OCI-LY1 (cell line): ENCODE data around the gene CTDSPL.

Experiments
- H2AFZ ChIP-seq: fragments of 200-600 bp; sonication (generic), shearing (Covaris generic); 2 replicates; pipeline ENCODE4 v1.6.0; 2014; ENCODE audit warnings: antibody characterized with exemption, mild to moderate bottlenecking, low read length
- H3F3A ChIP-seq: fragments of 200-600 bp; sonication (generic), shearing (Covaris generic); 2 replicates; pipeline ENCODE4 v1.6.0; 2014; ENCODE audit warnings: mild to moderate bottlenecking, antibody characterized with exemption, low read length, moderate library complexity; ENCODE audit not compliant: insufficient read depth
- H3K27ac ChIP-seq: fragments of 200-600 bp; sonication (generic); 2 replicates; pipeline ENCODE4 v1.5.1; 2014; ENCODE audit warnings: low read length, mixed run types, mild to moderate bottlenecking, low read depth; ENCODE audit not compliant: poor library complexity, severe bottlenecking
- H3K27me3 ChIP-seq: fragments of 200-600 bp; sonication (generic); 2 replicates; pipeline ENCODE4 v1.6.0; 2014; ENCODE audit warnings: antibody characterized with exemption, mild to moderate bottlenecking, low read length, moderate library complexity; ENCODE audit not compliant: insufficient read depth
- H3K36me3 ChIP-seq: fragments of 200-600 bp; sonication (generic); 2 replicates; pipeline ENCODE4 v1.6.1; 2014; ENCODE audit warnings: mild to moderate bottlenecking, antibody characterized with exemption, low read length, moderate library complexity, mixed read lengths; ENCODE audit not compliant: insufficient read depth
- H3K4me1 ChIP-seq: fragments of 200-600 bp; sonication (generic); 2 replicates; pipeline ENCODE4 v1.5.1; 2014; ENCODE audit warnings: mild to moderate bottlenecking, low read length, moderate library complexity; ENCODE audit not compliant: insufficient read depth, severe bottlenecking
- H3K4me2 ChIP-seq: fragments of 200-600 bp; sonication (generic), shearing (Covaris generic); 2 replicates; pipeline ENCODE4 v1.6.1; 2014; ENCODE audit warnings: low read length
- H3K4me3 ChIP-seq: fragments of 200-600 bp; sonication (generic); 2 replicates; pipeline ENCODE4 v1.5.1; 2014; ENCODE audit warnings: low read length, low read depth, mild to moderate bottlenecking, mixed read lengths; ENCODE audit not compliant: poor library complexity, severe bottlenecking
- H3K79me2 ChIP-seq: fragments of 200-600 bp; shearing (Covaris generic); 2 replicates; pipeline ENCODE4 v1.6.1; 2016; ENCODE audit warnings: mixed run types, low read length, mixed read lengths; ENCODE audit not compliant: insufficient read depth
- H3K9ac ChIP-seq: fragments of 200-600 bp; sonication (generic), shearing (Covaris generic); 2 replicates; pipeline ENCODE4 v1.6.1; 2014; ENCODE audit warnings: mild to moderate bottlenecking, low read length, mixed read lengths
- H3K9me2 ChIP-seq: fragments of 200-600 bp; sonication (generic), shearing (Covaris generic); 2 replicates; pipeline ENCODE4 v1.6.1; 2014; ENCODE audit warnings: low read depth, mild to moderate bottlenecking, low read length, mixed read lengths
- H3K9me3 ChIP-seq: fragments of 200-600 bp; shearing (Covaris generic); 2 replicates; pipeline ENCODE4 v1.6.1; 2014; ENCODE audit warnings: low read length, mixed read lengths
- H4K20me1 ChIP-seq: fragments of 200-600 bp; sonication (generic), shearing (Covaris generic); 2 replicates; pipeline ENCODE4 v1.6.0; 2016; ENCODE audit warnings: mild to moderate bottlenecking, low read length; ENCODE audit not compliant: insufficient read depth
- CTCF ChIP-seq: fragments of 200-600 bp; sonication (generic), shearing (Covaris generic); IDR thresholded peaks from 2 replicates; pipeline ENCODE4 v1.5.1; 2017; ENCODE audit warnings: mild to moderate bottlenecking, antibody characterized with exemption, low read length, moderate library complexity, mixed read lengths
- EZH2 ChIP-seq: fragments of 200-600 bp; sonication (generic), shearing (Covaris generic); IDR thresholded peaks from 2 replicates; pipeline ENCODE4 v1.8.0; 2017; ENCODE audit warnings: borderline replicate concordance, mixed run types, mild to moderate bottlenecking, antibody characterized with exemption, low read length, moderate library complexity, mixed read lengths

The CTDSPL gene

GRCh38 chr3:37888421-37888820 lies 26.7 kb downstream of the CTDSPL start:
- no peak overlapping the region for H3K4me3 ChIP-seq
- no peaks in the 10 kb centered on the region for H3K9me2 ChIP-seq
- H3K9me3 ChIP-seq, result no peaks in the 10 kb centered on the region
- no peak overlapping the region for H3K9ac ChIP-seq
- no peaks in the 10 kb centered on the region for H3K79me2 ChIP-seq
- H3F3A ChIP-seq, result no peaks in the 10 kb centered on the region
- H4K20me1 ChIP-seq, result no peaks in the 10 kb centered on the region
- no peaks in the 10 kb centered on the region for H3K27me3 ChIP-seq
- H3K36me3 ChIP-seq, result no peaks in the 10 kb centered on the region; the same call in 1 of the 2 replicates
- no peak for TF ChIP-seq EZH2
- TF ChIP-seq CTCF, result no peak
- H3K27ac ChIP-seq, result peak overlapping the region; percentile 36
- H2AFZ ChIP-seq, result no peak overlapping the region
- no peak overlapping the region for H3K4me2 ChIP-seq
- peaks cover 55% of the 10 kb centered on the region for H3K4me1 ChIP-seq

DNA sequence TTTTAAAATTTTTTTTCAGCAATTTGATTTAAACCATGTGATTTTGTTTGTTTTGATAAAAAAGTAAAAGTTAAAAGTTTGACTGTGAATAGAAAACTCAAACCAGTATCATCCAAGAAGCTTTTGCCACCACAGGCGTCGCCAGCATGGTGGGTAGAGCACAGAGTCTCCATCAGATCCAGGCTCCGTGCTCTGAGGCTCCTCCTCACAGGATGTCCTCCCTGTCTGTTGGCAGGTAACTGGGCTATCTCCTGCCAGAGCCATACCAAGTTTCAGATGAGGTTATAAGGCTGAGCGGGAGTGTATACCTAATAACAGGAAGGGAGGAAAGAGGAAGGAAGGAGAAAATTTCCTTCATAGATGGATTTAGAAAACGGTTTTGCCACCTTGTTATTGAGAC lies 28.8 kb downstream of the CTDSPL start:
- Histone ChIP-seq H3K36me3 (no peaks in the 10 kb centered on the region; the same call in 1 of the 2 replicates), H4K20me1 (no peaks in the 10 kb centered on the region), H3K4me2 (no peak overlapping the region), H2AFZ (no peak overlapping the region), H3K9ac (no peak overlapping the region), H3F3A (no peaks in the 10 kb centered on the region), H3K4me3 (no peak overlapping the region), H3K4me1 (peaks cover 65% of the 10 kb centered on the region), H3K27ac (peak overlapping the region; percentile 68), H3K9me3 (no peaks in the 10 kb centered on the region), H3K9me2 (no peaks in the 10 kb centered on the region), H3K79me2 (no peaks in the 10 kb centered on the region), H3K27me3 (no peaks in the 10 kb centered on the region)
- TF ChIP-seq CTCF (no peak), EZH2 (no peak)

DNA sequence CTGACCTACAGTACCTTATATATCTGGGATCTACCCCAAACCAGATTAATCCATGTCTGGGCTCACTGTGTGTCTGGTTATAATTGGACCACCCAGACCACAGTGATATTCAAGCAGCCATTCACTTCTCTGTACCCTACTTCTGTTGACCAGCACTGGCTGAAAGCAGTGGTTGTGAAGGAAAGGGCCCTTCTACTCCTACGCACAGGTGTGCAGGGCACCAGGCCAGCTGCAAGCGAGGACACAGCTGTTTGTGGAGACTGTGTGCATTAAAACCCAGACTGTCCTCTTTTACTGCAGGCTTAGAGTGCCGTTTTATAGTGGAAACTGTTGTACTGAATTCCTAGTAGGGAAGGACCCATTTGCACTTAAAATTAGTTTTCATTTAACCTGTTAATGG lies 29.5 kb downstream of the CTDSPL start:
- no peak overlapping the region for H2AFZ ChIP-seq
- H3K79me2 ChIP-seq, result no peaks in the 10 kb centered on the region
- peaks cover 68% of the 10 kb centered on the region for H3K4me1 ChIP-seq
- H3K4me2 ChIP-seq, result peak overlapping the region; percentile 11; the same call in 1 of the 2 replicates
- no peaks in the 10 kb centered on the region; the same call in 1 of the 2 replicates for H3K36me3 ChIP-seq
- H3K9me2 ChIP-seq, result no peaks in the 10 kb centered on the region
- H3K27me3 ChIP-seq, result no peaks in the 10 kb centered on the region
- H3K9ac ChIP-seq, result no peak overlapping the region
- no peaks in the 10 kb centered on the region for H4K20me1 ChIP-seq
- no peaks in the 10 kb centered on the region for H3K9me3 ChIP-seq
- H3K4me3 ChIP-seq, result no peak overlapping the region
- TF ChIP-seq EZH2, result no peak
- TF ChIP-seq CTCF, result no peak
- peak overlapping the region; percentile 68 for H3K27ac ChIP-seq
- H3F3A ChIP-seq, result no peaks in the 10 kb centered on the region
